GM12864 (cell line): ENCODE measurements around the gene OPHN1.

Experiments
- DNase-seq: peaks from one replicate; pipeline ENCODE4 v3.0.0-alpha.2; 2011; ENCODE audit warnings: low read depth
- H3K4me3 ChIP-seq: 2 replicates; pipeline ENCODE4 v1.5.1; 2011; ENCODE audit warnings: mild to moderate bottlenecking, low read depth, low read length, control low read depth
- CTCF ChIP-seq: IDR thresholded peaks from 2 replicates; pipeline ENCODE4 v1.5.1; 2011; ENCODE audit warnings: low read depth, mild to moderate bottlenecking, moderate library complexity, low read length, control low read depth, inconsistent platforms; ENCODE audit errors: missing control alignments

The OPHN1 gene

DNA sequence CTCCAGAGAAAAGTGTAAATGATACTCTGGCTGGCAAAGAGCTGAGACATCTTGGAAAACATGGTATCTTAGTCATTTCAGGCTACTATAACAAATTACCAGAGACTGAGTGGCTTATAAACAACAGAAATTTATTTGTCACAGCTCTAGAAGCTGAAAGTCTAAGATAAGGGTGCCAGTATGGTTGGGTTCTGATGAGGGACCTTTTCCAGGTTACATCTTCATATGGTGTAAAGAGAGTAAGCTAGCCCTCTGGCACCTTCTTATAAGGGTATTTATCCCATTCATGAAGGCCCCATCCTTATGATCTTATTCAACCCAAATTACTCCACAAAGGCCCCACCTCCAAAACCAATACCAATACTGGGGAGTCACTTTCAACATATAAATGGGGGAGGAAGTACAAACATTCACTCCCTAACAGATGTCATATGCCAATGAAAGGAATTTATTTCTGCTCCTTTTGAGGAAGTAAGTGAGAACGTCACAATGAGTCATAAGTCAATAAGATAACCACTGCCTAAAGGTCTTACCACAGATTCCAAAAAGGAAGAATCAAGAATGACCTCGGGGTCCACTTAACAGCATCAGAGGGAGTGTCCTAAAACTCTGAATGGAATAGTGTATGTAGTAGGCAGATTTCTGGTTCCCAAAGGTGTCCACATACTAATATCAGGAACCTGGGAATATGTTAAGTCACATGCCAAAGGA lies 246.6 kb downstream of the OPHN1 start:
- no peak overlapping the region for H3K4me3 ChIP-seq
- DNase-seq = no peak
- no peak for TF ChIP-seq CTCF

- no peak for DNase-seq
- no peak overlapping the region for H3K4me3 ChIP-seq
- TF ChIP-seq CTCF = no peak
Measured at GRCh38 chrX:68185161-68185560, 248.1 kb downstream of the OPHN1 start.

- peak; percentile 20 for TF ChIP-seq CTCF
- no peak overlapping the region for H3K4me3 ChIP-seq
- DNase-seq = no peak
Measured at GRCh38 chrX:68183612-68184214, 249.6 kb downstream of the OPHN1 start.

DNA sequence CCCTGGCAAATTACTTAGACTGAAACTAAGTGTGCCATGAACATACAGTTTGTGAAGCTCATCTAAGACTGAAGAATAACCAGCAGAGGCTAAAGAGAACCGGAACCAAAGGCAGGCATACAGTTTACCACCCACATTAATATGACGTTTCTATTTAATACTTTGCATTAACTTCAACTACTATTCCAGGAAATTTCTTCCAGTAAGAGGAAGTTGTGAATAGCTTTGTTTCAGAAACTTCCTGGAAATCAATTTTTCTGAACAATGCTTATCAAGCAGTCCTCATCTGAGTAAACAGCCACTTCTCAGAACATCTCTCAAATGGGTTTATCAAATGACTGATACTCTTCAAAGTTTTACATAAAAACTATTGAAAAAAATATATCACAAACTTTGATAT lies 252.7 kb downstream of the OPHN1 start:
- no peak for TF ChIP-seq CTCF
- no peak overlapping the region for H3K4me3 ChIP-seq
- DNase-seq = no peak

DNA sequence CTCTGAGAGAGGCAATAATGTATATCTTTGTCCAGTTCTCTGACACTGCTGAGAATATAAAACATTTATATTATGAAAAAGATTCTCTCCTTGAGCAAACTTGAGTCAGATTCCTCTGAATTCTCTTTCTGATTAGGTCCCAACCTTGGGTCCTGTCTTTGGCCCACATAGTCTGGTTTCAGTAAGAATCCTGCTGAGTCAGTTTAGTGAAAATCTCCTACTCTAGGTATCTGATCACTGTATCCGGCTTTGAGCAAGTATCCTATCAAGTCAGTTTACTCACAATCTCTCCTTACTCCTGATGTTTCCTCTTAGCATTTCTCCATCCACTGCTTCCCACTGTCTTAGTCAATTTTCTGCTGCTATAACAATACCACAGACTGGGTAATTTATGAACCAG lies 253.9 kb downstream of the OPHN1 start:
- DNase-seq = no peak
- TF ChIP-seq CTCF = no peak
- no peak overlapping the region for H3K4me3 ChIP-seq

GRCh38 chrX:68177542-68177941 lies 255.8 kb downstream of the OPHN1 start:
- no peak overlapping the region for H3K4me3 ChIP-seq
- no peak for DNase-seq
- TF ChIP-seq CTCF = no peak

DNA sequence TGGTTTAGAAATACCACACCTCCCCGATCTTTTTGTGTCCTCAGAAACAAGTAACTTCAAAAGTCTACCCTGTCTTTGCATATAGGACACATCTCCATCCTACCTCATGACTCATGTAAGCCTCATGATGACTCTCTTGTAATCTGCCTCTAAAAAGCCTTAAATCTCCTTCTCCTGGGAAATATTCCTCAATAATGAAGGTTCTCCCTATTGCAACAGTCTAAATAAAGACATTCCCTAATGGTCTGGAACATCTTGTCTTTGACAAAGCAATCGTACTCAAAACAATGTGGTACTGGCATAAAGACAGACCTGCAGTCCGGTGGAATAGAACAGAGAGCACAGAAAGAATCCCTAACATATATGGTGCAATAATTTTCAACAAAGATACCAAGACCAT lies 257.7 kb downstream of the OPHN1 start:
- H3K4me3 ChIP-seq = no peak overlapping the region
- TF ChIP-seq CTCF = no peak
- no peak for DNase-seq
